Liver (tissue), 3 donors: ENCODE data around the gene GUCA2A.

ENCODE experiments used
- GABPA ChIP-seq, 2 donors: IDR thresholded peaks in 1 of 2; conservative IDR thresholded peaks in 1 of 2; 2 replicates each; pipeline ENCODE4 v1.6.1; 2016; ENCODE audit warnings: antibody characterized with exemption in 2 of 2, mild to moderate bottlenecking in 1 of 2, moderate library complexity in 1 of 2
- RXRA ChIP-seq, 2 donors: IDR thresholded peaks; 2 replicates each; pipeline ENCODE4 v1.6.1; 2017 to 2018; ENCODE audit warnings: antibody characterized with exemption in 2 of 2, mild to moderate bottlenecking in 1 of 2
- TAF1 ChIP-seq: conservative IDR thresholded peaks from 2 replicates; pipeline ENCODE4 v1.6.1; 2016; ENCODE audit warnings: antibody characterized with exemption, mild to moderate bottlenecking
- TF ChIP-seq, protein P1 (sequence below): IDR thresholded peaks from 2 replicates; pipeline ENCODE4 v1.6.1; 2016; ENCODE audit warnings: antibody characterized with exemption
- TF ChIP-seq, protein P2 (sequence below): IDR thresholded peaks from 2 replicates; pipeline ENCODE4 v1.6.1; 2016; ENCODE audit warnings: antibody characterized with exemption
- TF ChIP-seq, protein P3 (sequence below): fragments of 150-350 bp; IDR thresholded peaks from 2 replicates; pipeline ENCODE4 v1.5.1; 2017; ENCODE audit warnings: improper control_type of control experiment, low read depth, low read length; ENCODE audit not compliant: missing input control
- donor health status: healthy.
- donor health status: healthy.

DNA sequence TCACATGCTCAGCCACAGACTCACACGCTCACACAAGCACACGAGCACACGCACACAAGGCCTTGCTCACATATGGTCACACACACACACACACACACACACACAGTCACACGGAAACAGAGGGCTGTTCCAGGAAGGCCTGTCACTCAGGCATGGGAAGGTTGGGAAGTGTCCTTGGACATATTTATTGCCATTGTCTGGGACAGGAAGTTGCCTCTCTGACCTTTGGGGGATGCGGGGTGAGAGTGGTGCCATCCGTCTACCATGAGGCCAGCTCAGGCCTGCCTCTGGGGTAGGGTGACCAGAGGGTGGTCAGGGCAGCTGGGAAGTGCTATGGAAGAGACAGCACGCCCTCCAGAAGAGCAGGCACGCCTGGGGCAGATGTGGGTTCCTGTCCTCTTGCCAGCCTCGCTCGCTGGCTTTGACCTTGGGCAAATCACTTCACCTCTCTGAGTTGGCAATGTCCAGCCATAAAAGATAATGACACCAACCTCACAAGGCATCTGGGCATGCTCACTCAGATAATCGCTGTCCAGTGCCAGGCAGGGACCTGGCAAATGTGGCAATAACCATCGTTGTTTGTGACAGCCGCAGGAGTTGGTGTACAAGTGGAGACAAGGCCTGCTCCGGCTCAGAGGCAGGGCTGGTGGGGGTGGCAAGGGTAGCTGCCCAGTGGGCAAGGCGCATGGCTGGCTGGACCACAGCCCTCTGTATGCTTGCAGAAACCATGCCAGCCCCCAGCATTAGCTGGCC lies 8.0 kb upstream of the GUCA2A start:
- TF ChIP-seq, protein P1, sequence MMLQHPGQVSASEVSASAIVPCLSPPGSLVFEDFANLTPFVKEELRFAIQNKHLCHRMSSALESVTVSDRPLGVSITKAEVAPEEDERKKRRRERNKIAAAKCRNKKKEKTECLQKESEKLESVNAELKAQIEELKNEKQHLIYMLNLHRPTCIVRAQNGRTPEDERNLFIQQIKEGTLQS, result no peak
- TF ChIP-seq, protein P2, sequence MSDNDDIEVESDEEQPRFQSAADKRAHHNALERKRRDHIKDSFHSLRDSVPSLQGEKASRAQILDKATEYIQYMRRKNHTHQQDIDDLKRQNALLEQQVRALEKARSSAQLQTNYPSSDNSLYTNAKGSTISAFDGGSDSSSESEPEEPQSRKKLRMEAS, result no peak
- TF ChIP-seq, protein P3, sequence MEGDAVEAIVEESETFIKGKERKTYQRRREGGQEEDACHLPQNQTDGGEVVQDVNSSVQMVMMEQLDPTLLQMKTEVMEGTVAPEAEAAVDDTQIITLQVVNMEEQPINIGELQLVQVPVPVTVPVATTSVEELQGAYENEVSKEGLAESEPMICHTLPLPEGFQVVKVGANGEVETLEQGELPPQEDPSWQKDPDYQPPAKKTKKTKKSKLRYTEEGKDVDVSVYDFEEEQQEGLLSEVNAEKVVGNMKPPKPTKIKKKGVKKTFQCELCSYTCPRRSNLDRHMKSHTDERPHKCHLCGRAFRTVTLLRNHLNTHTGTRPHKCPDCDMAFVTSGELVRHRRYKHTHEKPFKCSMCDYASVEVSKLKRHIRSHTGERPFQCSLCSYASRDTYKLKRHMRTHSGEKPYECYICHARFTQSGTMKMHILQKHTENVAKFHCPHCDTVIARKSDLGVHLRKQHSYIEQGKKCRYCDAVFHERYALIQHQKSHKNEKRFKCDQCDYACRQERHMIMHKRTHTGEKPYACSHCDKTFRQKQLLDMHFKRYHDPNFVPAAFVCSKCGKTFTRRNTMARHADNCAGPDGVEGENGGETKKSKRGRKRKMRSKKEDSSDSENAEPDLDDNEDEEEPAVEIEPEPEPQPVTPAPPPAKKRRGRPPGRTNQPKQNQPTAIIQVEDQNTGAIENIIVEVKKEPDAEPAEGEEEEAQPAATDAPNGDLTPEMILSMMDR, result no peak
- TF ChIP-seq RXRA (IDR thresholded peaks at IDR 0.05) (peak; percentile 32 to 59), GABPA (IDR thresholded peaks at IDR 0.05 in 1 of 2, conservative IDR thresholded peaks at IDR 0.05 in 1 of 2) (no peak), TAF1 (no peak)
